Omental fat pad (tissue), 4 donors: Measurements from ENCODE around the gene TRAPPC2. TPM values are rescaled to one million over a fixed set of nuclear protein-coding genes. Genes with fewer than 3 reads are reported as not detected.

Experiments used
- ATAC-seq: fragments of 150-250 bp; one replicate; pipeline ENCODE4 v1.9.1; 2016; ENCODE audit warnings: mild to moderate bottlenecking, moderate library complexity; ENCODE audit not compliant: low FRiP score
- DNase-seq: peaks from one replicate; pipeline ENCODE4 v3.0.0-alpha.2; 2019; ENCODE audit warnings: low spot score
- total RNA-seq, 4 donors: library from RNA; depleted of rRNA; stranded (reverse); fragments of >200 nt; gene quantifications; one replicate each; pipeline ENCODE4 v1.1.0, GENCODE V29; 2016
- TF ChIP-seq, protein P1 (sequence below), 3 donors: fragments of 450-650 bp; IDR thresholded peaks; one replicate each; pipeline ENCODE4 v1.5.1; 2016 to 2017; ENCODE audit warnings: antibody characterized with exemption in 3 of 3, mild to moderate bottlenecking in 3 of 3, moderate library complexity in 2 of 3

TRAPPC2 gene
- total RNA-seq, 4 donors from 2014 or later, result 6.6 to 13.1 (median 8.7) TPM

DNA sequence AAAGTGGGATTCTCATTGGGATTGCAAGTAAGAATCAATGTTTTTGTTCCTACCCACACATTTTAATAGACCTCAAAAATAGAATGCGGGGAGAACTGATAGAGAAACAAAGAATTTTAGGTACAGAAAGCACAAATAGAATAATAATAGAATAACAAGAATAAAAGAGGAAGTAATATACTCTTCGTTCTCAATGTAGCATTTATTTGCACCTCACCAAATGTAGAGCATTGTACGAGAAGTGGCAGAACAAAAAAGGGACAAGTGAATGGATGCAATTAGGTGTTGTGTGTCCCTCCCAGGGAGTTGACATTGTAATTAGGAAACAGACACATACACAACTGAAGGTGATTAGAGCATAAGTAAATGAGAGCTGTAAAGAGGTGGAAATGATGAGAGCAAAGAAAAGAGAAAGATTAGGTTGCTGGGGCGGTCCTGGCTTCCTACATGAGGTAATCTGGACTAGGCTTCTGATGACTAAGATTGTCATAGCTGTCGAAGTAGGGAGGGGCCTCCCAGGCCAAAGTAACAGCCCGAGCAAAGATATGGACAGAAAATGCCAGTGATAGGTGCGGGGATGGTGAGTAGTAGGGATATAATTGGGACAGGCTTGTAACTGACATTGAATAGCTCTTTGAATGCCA lies 35.1 kb downstream of the TRAPPC2 start:
- DNase-seq, result no peak
- ATAC-seq, result no peak
- TF ChIP-seq, protein P1, sequence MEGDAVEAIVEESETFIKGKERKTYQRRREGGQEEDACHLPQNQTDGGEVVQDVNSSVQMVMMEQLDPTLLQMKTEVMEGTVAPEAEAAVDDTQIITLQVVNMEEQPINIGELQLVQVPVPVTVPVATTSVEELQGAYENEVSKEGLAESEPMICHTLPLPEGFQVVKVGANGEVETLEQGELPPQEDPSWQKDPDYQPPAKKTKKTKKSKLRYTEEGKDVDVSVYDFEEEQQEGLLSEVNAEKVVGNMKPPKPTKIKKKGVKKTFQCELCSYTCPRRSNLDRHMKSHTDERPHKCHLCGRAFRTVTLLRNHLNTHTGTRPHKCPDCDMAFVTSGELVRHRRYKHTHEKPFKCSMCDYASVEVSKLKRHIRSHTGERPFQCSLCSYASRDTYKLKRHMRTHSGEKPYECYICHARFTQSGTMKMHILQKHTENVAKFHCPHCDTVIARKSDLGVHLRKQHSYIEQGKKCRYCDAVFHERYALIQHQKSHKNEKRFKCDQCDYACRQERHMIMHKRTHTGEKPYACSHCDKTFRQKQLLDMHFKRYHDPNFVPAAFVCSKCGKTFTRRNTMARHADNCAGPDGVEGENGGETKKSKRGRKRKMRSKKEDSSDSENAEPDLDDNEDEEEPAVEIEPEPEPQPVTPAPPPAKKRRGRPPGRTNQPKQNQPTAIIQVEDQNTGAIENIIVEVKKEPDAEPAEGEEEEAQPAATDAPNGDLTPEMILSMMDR (IDR thresholded peaks at IDR 0.05), result no peak

DNA sequence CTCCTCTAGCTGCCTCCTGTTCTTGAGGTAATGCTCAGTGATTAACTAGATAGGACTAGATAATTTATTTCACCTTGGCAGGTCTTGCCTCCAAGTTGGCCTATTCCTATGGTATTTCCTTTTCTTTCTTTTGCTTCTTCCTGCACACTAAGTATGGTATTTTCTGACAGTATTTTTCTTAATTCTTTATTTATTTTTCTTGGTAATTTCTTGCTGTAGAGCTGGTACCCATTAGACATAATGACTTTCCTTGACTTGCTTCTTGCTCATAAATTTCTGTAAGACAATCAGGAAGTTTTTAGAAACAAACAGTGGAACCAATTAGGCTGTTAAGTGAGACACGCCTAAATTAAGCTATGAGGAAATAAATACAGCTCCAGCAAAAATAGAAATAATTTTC lies 36.0 kb downstream of the TRAPPC2 start:
- TF ChIP-seq, protein P1 (IDR thresholded peaks at IDR 0.05), result no peak
- ATAC-seq, result no peak

DNA sequence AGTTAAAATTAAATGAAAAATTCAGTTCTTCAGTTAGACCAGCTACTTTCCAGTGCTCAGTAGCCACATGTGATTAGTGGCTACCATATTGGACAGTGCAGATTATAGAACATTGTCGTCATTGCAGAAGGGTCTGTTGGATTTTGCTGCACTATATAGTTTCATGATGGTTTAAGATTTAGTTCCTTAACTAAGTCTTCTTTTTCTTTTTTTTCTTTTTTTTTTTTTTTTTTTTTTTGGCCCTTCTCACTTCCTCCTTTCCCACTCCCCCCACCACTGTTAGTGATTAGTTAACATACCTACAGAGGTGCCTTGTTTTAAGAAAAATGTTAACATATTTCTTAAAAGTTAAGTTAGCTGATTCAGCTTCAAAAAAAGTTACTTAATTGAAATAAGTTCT lies 36.4 kb downstream of the TRAPPC2 start:
- DNase-seq (no peak), ATAC-seq (no peak)
- TF ChIP-seq, protein P1 (IDR thresholded peaks at IDR 0.05), result no peak

More for the DNA sequence above, 36.0 kb downstream of the TRAPPC2 start:
- no peak for DNase-seq

DNA sequence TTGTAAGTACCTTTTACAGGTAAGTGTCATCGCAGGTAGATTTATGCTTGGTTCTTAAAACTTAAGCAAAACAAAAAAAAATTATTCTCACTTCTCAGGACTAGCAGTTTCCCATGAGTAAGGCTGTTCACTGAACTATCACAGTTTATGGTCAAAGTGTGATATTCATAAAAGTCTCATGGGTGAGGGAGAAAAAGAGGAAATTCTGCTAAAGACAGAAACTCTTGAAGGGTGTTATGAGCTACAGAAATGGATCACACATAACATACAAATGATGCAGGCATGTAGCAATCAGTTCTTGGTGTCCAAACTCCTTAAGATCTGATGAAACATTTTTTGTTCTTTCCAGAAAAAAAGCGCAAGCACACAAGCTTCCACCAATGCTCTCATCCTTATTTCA lies 37.0 kb downstream of the TRAPPC2 start:
- DNase-seq (no peak), ATAC-seq (no peak)
- TF ChIP-seq, protein P1 (IDR thresholded peaks at IDR 0.05), result no peak

- DNase-seq (no peak), ATAC-seq (no peak)
- TF ChIP-seq, protein P1 (IDR thresholded peaks at IDR 0.05), result no peak
These were observed 38.8 kb downstream of the TRAPPC2 start for GRCh38 chrX:13695601-13696115.

GRCh38 chrX:13694983-13695382 lies 39.4 kb downstream of the TRAPPC2 start:
- TF ChIP-seq, protein P1 (IDR thresholded peaks at IDR 0.05), result no peak
- DNase-seq (no peak), ATAC-seq (no peak)

DNA sequence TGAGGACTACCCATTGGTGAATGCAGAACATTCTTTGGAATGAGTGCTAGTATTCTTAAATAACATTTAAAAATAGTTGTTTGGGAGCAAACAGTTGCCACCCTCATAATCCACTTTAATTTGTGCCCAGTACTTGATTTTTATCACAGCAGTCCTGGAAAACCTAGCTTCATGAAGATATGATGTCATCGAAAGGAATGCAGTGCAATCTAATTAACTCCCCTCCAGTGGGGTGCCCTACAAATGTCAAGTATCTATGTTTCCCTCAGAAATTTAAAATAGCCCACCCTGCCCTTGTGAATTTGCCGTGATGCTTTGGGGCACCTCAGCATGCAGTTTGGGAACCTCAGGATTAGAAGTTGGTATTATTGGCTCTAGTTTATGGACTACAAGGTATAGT lies 40.1 kb downstream of the TRAPPC2 start:
- DNase-seq, result no peak
- ATAC-seq, result no peak
- TF ChIP-seq, protein P1 (IDR thresholded peaks at IDR 0.05), result no peak
